ENCODE results near the gene GSK3B.

The GSK3B gene

DNA sequence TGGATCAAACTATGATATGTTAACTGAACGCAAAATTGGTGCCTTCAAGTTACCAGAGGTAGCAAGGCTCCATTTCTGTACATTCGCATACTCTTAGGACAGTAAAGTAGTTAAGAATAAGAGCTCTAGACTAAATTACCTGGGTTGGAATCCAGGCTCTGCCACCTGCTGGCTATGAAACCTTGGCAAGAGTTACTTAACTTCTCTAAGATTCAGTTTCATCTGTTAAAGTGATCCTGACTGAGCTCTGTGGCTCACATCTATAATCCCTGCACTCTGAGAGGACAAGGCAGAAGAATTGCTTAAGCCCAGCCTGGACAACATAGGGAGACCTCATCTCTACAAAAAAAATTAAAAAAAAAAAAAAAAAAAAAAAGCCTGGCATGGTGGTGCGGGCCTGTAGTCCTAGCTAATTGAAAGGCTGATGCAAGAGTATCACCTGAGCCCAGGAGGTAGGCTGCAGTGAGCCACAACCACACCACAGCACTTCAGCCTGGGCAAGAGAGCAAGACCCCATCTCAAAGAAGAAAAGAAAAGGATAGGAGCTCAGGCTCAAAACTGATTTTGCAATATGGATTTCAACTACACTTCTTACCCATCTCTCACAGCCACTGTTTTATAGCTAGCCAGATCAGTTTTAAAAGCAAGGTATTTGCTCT is 21.3 kb downstream of the GSK3B start:
- H3K27me3 Mint-ChIP-seq (ENCODE audit: low read depth, poor library complexity): no peaks in the 10 kb centered on the region
- TF ChIP-seq, protein P1, sequence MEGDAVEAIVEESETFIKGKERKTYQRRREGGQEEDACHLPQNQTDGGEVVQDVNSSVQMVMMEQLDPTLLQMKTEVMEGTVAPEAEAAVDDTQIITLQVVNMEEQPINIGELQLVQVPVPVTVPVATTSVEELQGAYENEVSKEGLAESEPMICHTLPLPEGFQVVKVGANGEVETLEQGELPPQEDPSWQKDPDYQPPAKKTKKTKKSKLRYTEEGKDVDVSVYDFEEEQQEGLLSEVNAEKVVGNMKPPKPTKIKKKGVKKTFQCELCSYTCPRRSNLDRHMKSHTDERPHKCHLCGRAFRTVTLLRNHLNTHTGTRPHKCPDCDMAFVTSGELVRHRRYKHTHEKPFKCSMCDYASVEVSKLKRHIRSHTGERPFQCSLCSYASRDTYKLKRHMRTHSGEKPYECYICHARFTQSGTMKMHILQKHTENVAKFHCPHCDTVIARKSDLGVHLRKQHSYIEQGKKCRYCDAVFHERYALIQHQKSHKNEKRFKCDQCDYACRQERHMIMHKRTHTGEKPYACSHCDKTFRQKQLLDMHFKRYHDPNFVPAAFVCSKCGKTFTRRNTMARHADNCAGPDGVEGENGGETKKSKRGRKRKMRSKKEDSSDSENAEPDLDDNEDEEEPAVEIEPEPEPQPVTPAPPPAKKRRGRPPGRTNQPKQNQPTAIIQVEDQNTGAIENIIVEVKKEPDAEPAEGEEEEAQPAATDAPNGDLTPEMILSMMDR (IDR thresholded peaks at IDR 0.05): no peak
- peaks cover 78% of the 10 kb centered on the region for H3K36me3 Mint-ChIP-seq (ENCODE audit: low read depth)
- peaks cover 9% of the 10 kb centered on the region for H3K4me1 Mint-ChIP-seq
- H3K4me3 Mint-ChIP-seq: no peak overlapping the region
- no peak overlapping the region for H3K27ac Mint-ChIP-seq
- peaks cover 44% of the 10 kb centered on the region for H3K9me3 Mint-ChIP-seq
- DNase-seq: no peak

DNA sequence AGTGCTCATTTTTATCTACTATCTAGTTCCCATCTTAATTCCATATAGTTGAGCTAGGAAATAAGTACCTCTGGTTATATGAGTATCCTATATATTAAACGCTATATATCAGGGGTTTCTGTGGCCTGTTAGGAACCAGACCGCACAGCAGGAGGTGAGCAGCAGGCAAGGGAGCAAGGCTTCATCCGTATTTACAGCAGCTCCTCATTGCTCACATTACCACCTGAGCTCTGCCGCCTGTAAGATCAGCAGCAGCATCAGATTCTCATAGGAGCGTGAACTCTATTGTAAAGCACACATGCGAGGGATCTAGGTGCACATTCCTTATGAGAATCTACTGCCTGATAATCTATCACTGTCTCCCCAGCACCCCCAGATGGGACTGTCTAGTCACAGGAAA is 23.0 kb downstream of the GSK3B start:
- peaks cover 9% of the 10 kb centered on the region for H3K4me1 Mint-ChIP-seq
- H3K36me3 Mint-ChIP-seq (ENCODE audit: low read depth): peaks cover 82% of the 10 kb centered on the region
- H3K27me3 Mint-ChIP-seq (ENCODE audit: low read depth, poor library complexity): no peaks in the 10 kb centered on the region
- H3K27ac Mint-ChIP-seq: peak overlapping the region; percentile 59
- TF ChIP-seq, protein P1 (IDR thresholded peaks at IDR 0.05): no peak
- H3K9me3 Mint-ChIP-seq: peaks cover 35% of the 10 kb centered on the region
- DNase-seq: no peak
- H3K4me3 Mint-ChIP-seq: no peak overlapping the region

DNA sequence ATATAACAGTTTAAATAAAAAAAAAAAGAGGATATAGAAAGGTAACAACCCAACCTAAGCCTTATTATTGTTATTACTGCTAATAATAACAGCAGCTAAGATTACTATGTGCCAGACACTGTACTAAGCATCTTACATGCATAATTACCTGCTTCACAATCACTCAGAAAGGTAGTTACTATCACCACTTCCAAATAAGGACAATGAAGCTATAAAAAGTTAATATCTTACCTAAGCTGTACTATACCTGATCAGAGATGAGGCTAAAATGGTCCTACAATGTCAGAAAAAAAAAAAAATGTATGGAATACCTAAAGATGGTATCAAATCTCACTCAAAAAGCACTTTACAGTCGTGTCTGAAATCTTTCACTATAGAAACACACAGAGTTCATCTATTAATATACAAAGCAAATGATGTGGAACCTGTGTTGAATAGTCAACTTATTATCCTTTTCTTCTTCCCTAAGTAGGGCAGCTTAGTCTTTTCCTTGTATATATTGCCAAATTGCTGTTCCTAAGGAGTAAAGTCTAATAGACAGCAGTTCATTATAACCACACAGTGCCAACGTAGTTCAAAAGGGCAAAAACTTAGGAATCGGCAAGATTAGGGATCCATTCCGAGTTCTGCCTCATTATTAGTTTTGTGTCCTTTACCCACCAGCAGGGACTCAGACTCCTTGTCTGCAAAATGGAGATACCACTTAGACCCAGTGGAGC is 23.8 kb downstream of the GSK3B start:
- TF ChIP-seq, protein P1 (IDR thresholded peaks at IDR 0.05): no peak
- Mint-ChIP-seq H3K9me3 (peaks cover 31% of the 10 kb centered on the region), H3K27me3 (ENCODE audit: low read depth, poor library complexity) (no peaks in the 10 kb centered on the region), H3K4me1 (peaks cover 9% of the 10 kb centered on the region), H3K36me3 (ENCODE audit: low read depth) (peaks cover 82% of the 10 kb centered on the region), H3K4me3 (no peak overlapping the region), H3K27ac (peak overlapping the region; percentile 59)
- no peak for DNase-seq

DNA sequence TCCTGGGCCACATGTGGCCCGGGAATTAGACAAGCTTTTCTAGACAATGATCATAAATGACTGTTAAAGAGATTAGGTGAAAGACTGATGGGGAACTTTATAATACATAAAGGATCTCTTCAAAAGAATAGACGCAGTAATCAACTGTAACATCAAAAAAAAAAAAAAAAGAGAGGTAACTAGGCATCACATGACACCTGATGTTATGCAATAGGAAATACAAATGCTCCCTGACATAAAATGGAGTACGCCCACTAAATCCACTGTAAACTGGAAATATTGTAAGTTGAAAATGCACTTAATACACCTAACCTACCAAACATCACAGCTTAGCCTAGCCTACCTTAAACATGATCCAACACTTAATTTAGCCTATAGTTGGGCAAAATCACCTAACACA is 27.2 kb downstream of the GSK3B start:
- Mint-ChIP-seq H3K27me3 (ENCODE audit: low read depth, poor library complexity) (no peaks in the 10 kb centered on the region), H3K4me3 (no peak overlapping the region), H3K4me1 (peaks cover 9% of the 10 kb centered on the region), H3K9me3 (peaks cover 20% of the 10 kb centered on the region), H3K36me3 (ENCODE audit: low read depth) (peaks cover 62% of the 10 kb centered on the region), H3K27ac (no peak overlapping the region)
- DNase-seq: no peak
- TF ChIP-seq, protein P1 (IDR thresholded peaks at IDR 0.05): no peak

DNA sequence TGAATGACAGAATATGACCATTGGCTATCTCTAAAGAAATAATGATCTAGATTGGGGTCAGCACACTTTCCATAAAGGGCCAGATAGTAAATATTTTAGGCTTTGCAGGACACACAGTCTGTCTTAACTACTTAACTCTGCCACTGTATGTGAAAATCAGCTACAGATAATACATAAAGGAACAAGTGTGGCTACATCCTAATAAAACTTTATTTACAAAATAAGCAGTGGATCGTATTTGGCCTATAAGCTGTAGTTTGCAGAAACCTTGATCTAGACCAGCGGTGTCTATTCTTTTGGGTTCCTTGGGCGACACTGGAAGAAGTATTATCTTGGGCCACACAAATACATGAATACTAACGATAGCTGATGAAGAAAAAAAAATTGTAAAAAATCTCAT is 27.6 kb downstream of the GSK3B start:
- Mint-ChIP-seq H3K27me3 (ENCODE audit: low read depth, poor library complexity) (no peaks in the 10 kb centered on the region), H3K36me3 (ENCODE audit: low read depth) (peaks cover 58% of the 10 kb centered on the region), H3K27ac (no peak overlapping the region), H3K4me3 (no peak overlapping the region), H3K4me1 (peaks cover 6% of the 10 kb centered on the region), H3K9me3 (peaks cover 16% of the 10 kb centered on the region)
- TF ChIP-seq, protein P1 (IDR thresholded peaks at IDR 0.05): no peak
- no peak for DNase-seq

DNA sequence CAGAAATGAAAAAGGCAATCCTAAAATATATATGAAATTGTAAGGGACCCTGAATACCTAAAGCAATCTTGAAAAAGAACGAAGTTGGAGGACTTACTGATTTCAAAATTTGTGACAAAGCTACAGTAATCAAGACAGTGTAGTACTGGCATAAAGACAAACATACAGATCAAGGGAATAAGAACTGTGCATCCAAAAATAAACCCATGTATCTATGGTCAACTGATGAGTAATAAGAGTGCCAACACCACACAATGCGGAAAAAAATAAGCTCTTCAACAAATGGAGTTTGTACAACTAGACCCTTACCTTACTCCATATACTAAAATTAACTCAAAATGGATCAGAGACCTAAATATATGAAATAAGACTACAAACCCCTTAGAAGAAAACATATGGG is 29.6 kb downstream of the GSK3B start:
- H3K4me1 Mint-ChIP-seq: peaks cover 12% of the 10 kb centered on the region
- H3K9me3 Mint-ChIP-seq: peaks cover 15% of the 10 kb centered on the region
- no peak overlapping the region for H3K27ac Mint-ChIP-seq
- no peak overlapping the region for H3K4me3 Mint-ChIP-seq
- peaks cover 42% of the 10 kb centered on the region for H3K36me3 Mint-ChIP-seq (ENCODE audit: low read depth)
- no peaks in the 10 kb centered on the region for H3K27me3 Mint-ChIP-seq (ENCODE audit: low read depth, poor library complexity)
- TF ChIP-seq, protein P1 (IDR thresholded peaks at IDR 0.05): no peak
- no peak for DNase-seq
